HG03558 (cell line): ENCODE data around the gene SSBP3.

ENCODE experiments used
- ATAC-seq: cut with Tn5 transposase; IDR thresholded peaks from one replicate; pipeline ENCODE4 v1.9.1; 2021; ENCODE audit warnings: moderate number of reproducible peaks; ENCODE audit not compliant: unreplicated experiment; ENCODE audit errors: extremely low read depth

The SSBP3 gene

DNA sequence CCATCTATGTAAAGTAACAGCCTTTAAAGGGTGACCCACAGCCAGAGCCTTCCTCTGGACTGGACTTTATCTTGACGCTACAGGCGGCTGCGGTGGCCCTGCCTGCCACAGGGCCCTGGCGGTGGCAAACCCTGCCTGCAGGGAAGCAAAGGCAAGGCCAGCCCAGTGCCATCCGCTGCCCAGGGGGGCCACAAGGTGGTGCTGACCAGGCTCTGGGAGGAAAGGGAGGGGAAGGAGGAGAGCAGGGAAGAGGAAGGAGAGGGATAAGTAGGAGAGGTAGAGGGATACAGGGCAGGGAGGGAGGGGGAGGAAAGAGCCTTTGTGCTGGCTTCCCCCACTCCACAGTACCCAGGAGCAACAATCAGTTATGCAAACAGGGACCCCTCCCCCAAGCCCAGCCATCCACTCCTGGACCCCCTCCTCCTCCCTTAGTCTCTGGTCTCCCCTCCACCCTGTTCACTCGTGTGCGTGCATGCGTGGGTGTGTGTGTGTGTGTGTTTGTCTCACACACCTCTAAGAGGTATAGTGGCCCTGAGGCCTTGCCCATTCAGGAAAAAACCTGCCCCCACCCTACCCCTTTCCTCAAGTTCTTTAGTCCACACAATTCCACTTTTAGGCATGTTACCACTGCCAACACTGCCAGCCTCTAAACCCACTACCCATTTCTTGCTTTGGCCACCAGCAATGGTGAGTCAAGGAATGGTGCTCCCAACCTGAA is 30.3 kb downstream of the SSBP3 start:
- no peak for ATAC-seq

DNA sequence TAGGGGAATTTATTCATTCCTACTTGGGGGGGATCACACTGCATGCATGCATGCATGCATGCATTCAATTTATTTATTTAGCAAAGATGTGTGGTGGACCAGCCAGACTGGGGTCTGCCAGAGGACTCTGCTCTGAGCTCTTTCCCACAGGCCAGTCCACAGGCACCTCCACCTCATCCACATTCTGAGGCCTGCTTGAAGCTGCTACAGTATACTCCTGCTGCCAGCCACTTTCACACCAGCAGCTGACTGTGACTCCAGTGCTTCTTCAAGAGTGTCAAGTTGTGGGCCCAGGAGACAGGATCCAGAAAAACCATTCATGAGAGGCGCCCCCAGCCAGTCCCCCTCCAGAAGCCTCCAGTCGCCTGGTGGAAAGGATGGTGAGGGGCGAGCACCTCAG is 30.9 kb downstream of the SSBP3 start:
- no peak for ATAC-seq

DNA sequence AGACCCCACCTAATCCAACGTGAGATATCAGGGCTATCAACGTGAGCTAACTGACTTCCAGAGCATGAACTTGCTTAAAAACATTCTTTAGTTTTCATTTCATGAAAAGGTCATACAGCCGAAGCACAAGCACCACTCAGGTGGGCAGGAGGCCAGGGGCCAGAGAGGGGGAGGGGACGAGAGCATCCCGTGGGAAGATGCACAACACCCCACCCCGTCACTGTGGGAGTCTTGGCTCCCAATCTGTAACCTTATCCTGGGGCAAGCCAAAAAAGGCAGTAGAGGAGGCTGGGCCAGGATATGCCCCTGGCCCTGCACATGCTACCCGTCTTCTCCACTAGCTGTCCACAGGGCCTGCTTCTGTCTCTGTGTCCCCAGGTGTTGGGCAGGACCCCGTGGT is 31.4 kb downstream of the SSBP3 start:
- no peak for ATAC-seq

DNA sequence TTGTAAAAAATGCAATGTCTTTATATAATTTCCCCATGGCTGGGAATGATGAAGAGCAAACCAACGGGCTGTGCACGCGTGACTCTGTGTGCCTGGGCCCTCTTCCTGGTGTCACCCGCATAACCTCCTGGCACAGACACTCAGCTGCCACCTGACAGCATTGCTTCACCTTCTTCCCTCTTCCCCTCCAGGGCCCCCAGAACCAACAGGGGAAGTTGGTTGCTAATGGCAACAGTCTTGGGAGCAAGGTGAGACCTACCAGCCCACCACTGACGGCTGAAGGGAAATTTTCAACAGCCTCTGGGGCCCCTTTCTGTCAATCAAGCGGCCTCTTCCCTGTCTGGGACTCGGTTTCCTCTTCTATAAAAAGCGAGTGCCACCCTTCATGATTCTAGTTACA is 33.2 kb downstream of the SSBP3 start:
- ATAC-seq = no peak

DNA sequence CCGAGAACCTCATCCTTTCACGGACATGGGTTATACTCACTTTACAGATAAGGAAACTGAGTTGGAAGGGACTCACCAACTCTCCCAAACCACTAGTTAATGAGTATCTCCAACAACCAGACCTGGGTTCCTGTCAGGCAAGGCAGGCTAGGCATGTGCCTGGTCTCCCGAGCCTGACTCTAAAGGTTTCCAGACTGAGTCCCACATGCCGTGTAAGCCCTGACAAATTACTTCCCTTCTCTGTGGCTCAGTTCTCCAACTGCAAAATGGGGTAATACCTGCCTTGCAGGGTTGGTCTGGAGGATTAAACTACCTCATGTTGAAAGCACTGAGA is 34.3 kb downstream of the SSBP3 start:
- no peak for ATAC-seq

DNA sequence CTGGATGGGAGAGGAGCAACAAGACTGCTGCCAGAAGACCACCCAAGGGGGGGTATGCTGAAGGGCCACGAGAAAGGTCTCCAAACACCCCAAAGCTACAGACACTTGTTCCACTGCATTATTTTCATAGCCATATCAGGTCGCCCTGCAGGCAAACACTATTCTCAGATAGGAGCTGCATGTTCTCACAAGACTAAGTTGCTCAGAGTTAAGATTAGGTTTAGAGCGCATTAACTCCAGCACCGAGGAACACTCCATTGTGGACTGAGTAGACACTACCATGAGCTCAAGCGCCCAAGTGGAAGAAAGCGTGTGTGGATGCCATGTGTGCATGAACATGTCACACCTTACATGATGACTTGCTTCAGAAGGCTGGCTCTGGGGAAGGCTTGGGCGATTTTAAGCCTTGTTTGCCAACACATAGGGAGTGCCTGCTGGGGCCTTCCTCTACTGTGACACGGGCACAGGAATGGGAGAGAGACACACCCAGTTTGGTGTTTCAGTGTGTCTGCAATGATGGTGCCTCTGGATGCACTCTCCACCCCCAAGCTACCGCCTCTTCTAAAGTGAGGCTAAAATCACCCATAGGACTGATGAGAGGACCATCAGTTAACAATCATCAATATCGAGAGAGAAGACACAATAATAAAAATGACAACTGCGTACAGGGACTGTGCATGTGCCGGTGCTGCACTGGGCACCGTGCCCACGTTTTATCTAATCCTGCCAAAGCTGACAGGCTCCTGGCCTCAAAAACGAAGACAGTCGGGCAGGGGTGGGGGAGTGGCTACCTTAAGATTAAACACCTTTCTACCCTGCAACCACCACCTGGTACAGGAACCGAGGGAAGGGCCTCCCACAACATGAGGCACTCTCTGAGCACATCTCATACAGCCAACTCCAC is 34.9 kb downstream of the SSBP3 start:
- ATAC-seq = no peak

DNA sequence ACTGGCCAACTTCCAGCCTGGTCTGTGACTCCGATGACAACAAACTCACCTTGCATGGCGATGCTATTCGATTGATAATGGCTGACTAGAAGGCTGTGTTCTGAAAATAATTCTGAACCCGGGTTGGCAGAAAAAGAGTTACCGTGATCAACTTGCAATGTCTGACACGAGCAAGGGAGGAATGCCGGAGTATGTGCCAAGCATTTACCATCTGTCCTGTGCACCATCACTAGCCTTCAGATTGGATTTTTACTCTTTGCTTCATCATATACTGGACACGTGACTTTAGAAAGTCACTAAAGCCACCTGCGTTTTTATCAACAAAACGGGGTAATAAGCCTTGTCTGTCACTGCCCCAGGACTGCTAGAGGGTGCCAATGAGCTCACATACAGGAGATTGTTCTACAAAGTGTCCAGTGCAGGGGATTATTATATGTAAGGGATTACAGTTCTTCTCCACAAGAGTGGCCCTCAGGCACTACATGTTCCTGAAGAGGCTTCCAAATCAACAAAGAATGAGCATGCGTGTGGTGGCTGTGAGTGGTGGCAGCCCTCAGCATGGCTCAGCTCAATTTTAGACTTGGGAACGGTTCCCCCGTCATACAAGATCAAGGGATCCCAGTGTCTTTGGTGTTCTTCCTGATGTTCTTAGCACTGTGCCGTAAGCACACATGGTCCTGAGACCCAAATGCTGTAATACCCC is 35.8 kb downstream of the SSBP3 start:
- ATAC-seq = no peak

DNA sequence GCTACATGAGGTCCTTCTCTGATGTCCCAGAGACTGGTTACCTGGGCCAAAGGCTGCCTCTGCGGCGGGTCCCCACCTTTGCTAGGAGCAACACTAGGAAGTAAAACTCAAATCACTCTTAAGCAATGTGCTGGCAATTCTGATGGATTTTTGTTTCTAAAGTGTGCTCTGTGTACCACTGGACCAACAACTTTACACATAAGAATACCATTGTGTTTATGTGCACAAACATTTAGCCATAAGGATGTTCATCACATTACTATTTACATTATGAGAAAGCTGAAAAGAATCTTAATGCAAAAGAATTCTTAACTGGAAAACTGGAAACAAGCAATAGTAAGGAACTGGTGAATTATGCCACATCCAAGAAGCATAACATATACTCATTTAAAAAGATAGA is 38.6 kb downstream of the SSBP3 start:
- no peak for ATAC-seq

DNA sequence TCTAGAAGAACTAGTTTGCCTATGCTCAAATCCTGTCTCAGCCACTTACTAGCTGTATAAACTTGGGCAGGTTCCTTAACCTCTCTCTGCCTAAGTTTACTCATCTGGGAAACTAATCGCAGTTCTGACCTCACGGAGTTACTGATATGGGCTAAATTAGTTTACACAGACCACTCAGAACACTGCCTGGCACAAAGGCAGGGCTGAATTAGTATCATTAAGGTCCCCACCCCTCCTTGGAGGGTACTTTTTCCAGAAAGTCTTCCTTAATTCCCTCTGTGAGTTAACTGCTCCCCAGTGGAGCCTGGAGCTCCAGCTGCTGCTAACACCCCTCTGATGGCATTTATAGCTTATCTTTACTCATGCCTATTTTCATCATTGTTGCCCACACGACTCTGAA is 40.3 kb downstream of the SSBP3 start:
- ATAC-seq = no peak

DNA sequence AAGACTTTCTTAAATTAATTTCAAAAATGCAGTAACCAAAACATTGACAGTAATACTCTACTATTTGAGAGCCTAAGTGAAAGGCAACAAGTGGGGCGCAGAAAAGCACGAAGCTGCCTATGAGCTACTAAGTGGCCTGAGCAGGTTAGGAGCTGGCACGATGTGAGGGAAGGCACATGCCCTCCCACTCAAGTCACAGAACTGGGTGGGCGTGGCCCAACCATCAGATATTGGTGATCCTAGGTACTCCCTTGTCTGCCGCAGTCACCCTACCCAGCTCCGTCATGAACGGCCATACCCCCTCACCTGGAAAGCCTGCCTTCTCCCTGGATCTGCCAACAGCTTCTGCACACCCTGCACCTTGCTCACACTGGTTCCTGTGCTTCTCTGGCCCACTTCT is 40.8 kb downstream of the SSBP3 start:
- no peak for ATAC-seq

DNA sequence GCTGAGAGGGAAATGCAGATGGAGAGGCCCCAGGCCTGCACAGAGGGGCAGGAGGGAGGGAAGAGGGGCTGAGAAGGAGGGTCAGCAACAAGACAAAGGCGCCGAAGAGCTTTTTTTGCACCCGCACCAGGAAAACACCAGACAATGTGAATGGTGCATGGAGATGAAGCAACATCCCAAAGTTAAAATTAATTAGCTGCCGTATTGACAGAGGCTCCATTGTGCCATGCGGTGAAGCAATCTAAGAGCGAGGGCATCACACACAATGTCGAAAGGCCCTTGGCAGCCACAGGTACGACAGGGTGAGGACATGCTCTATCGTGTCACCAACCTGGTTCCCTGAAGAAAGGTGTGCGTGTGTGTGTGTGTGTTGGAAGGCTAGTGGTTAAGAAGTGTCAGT is 41.2 kb downstream of the SSBP3 start:
- ATAC-seq = no peak

DNA sequence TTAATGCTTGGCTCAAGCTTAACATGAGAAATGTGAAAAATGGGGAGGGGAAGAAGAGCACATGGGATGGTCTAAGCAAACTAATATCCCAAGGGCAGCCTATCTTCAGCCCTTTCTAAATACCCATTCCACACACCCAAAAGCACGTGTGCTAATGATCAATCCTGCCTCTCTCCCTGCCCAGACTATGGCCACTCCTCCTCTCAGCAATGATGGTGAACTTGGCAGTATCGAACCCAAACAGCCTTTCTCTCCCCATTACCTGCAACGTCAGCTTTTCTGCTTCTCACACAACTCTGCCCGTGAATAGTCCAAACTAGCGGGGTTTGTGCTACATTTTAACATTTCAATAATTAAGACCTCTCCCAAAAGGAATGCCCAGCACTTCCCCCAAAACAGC is 41.6 kb downstream of the SSBP3 start:
- ATAC-seq = no peak

DNA sequence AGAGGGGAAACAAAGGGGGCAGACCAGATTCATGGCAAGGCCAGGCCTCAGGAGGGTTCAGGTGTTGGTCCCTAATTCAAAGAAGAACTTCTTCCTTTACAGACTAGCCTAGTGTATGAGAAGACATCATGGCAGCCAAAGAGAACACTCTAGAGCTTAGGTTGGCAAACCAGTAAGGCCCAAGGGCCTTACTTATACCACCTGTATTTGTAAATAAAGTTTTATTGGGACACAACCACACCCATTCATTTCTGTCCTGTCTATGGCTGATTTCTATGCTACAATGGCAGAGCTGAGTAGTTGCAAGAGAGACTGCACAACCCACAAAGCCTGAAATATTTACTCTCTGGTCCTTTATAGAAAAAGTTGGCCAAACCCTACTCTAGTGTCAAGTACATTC is 42.3 kb downstream of the SSBP3 start:
- ATAC-seq = no peak

DNA sequence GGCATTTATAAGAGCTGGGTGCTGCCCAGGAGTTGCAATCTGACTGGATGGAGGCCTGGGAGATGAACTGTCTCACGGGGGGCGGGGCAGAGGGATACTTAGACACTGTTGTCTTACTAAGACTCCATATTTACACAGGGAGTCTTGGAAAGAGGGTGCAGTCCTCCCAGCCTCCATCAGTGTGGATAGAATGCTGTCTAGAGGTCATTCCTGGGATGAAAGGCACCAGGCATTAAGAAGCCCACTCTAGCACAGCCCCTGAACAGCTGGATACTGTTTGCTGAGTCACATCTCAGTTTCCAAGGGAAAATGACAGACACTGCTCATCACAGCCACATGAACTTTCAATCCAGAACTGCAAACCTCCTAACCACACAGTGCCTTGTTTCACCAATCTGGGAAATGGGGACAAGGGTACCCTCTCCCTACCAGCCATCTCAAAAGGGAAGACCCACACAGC is 43.3 kb downstream of the SSBP3 start:
- no peak for ATAC-seq

DNA sequence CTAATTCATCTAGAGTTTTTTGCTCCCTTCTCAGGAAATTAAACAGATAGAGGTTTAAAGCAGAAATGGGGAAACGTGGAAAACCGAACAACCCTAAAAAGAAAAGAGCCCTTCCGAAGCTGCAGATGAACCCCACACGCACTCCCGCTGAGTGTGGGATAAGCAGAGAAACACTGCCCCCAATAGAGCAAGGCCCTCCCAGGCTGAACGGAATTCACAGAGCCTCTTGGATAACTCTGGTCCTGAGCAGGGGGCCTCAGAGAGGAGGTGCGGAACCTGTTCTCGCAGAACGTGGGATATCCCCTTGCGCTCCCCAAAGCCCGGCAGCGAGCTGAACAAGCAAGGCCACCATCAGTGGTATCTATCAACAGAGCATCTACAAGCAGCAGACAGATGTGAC is 44.9 kb downstream of the SSBP3 start:
- ATAC-seq = no peak

DNA sequence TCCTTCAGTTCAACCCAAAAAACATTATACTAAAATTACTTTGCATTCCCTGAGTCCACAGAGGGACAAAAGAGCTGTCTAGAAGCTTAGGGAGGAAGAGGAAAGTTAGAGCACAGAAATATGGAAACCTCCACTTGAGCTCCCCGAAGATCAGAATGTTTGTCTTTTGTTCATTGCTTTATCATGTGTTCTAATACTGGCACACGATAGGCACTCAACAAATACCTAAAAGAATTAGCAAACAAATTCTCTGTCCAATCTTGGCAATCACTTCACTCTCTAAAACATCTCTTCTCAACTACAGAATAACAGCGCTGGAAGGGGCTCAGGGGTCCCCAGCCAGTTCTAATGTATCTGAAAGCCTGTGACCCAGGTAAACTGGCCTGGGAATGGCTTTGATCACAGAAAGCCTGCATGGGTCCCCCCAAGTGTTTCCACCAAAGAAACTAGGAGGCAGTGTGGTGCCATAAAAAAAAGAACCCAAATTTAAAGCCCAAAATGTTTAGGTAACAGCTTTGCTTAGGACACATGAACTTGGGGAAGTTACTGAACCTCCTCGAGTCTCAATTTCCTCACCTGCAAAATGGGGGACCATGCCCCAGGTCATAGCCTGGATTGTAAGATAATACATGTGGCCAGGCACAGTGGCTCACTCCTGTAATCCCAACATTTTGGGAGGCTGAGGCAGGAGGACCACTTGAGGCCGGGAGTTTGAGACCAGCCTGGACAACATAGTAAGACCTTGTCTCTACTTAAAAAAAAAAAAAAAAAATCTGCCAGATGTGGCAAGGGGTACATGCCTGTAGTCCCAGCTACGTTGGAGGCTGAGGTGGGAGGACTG is 45.8 kb downstream of the SSBP3 start:
- no peak for ATAC-seq

DNA sequence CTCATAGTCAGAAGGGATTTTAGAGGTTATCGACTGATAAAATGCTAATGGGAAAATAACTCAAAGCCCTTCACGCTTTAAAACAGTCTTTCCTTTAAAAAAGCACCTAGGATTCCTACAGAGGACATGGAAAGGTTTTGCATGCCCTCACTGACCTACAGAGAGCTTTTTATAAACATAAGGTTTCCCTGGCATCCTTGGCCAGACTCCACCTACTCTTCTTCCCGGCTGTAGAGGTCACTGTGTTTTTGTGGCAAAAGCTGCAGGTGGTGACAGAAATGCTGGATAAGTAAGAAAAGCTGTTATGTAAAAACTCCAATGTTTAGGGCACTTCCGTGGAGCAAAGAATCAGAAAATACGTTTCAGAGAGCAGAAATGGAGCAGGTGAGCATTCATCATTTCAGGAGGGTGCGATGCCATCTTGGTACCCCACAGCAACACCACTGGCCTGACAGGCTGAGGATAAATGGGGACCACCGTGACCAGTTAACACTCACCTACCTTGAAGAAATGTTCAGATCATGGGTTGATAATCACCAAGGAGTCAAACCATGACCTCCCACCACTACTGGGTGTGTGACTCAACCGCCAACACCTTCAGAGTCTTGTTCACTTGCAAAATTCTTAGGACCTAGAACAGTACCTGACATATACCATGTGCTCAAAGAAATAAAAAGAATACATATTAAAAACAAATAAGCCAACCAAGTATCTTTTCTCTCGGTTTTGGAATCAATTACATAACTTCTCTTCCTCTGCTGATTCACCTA is 46.6 kb downstream of the SSBP3 start:
- no peak for ATAC-seq

DNA sequence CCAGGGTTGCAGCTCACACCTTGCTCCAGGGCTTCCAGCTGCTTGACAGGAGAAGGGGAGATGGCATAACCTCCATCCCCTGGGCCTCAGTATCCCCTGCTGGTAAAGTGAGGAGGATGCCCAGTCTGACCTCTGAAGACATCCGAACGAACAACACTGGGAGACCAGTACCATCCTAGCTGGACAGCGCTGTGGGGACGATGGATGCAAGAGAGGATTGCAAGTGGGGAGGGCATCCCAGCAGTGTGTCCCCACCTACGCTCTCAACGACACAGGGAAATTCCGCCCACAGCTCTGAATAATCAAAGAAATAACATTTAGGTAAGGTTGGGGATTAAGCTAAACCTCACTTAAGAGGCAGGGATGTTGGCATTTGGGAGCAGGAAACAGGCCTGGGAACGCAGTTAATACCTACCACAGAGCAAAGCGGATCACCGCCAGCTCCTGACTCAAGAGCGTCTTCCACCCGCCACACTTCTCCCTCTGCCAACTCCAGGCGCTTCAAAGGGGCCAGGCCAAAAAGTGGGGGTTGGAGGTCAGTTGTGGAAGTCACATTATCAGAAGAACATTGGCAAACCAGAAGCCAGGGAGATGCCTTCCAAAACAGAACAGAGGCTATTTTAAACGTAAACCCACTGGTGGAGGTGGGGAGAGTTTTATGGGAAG is 47.6 kb downstream of the SSBP3 start:
- no peak for ATAC-seq

DNA sequence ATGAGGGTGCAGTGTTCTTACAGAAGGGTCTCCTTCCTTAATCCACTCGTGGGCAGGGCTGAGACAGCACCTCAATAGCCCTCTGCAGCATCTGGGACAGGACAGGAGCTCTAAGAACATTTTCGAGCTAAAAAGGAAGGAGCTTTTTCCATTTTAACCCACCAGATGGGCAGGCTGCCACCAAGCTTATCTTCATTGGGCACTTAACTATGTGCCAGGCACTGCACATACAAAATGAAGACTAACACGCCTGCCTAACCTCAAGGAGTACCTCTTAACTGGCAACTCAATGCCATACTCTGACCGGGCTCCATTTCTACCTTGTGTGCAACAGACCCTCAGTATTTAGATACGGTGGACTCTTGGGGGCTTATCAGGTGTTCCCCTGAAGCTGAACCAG is 48.2 kb downstream of the SSBP3 start:
- no peak for ATAC-seq
